Right renal cortex interstitium (tissue), 3 donors: ENCODE results near the gene TERC. TPM values are rescaled to one million over a fixed set of nuclear protein-coding genes. Genes with fewer than 3 reads are reported as not detected.
A peak's percentile ranks its signal among the peaks of the same experiment; 100 is the strongest.
"Not testable (repeated sequence)": the region's sequence is repeated elsewhere in the genome, so short reads cannot be mapped to it uniquely, and the experiment has no call there.

Experiments used
- DNase-seq, 3 donors: peaks; one replicate each; pipeline ENCODE4 v3.0.0-alpha.2; 2013; ENCODE audit warnings: low read depth in 3 of 3, low spot score in 2 of 3
- polyA plus RNA-seq, 3 donors: library from polyadenylated mRNA; unstranded; fragments of 120-200 nt; gene quantifications; one replicate each; pipeline ENCODE4 v1.2.1, GENCODE V29; 2013; ENCODE audit not compliant: insufficient read length in 3 of 3

TERC gene
- polyA plus RNA-seq, 3 donors: 0.33 TPM; not detected in 2

DNA sequence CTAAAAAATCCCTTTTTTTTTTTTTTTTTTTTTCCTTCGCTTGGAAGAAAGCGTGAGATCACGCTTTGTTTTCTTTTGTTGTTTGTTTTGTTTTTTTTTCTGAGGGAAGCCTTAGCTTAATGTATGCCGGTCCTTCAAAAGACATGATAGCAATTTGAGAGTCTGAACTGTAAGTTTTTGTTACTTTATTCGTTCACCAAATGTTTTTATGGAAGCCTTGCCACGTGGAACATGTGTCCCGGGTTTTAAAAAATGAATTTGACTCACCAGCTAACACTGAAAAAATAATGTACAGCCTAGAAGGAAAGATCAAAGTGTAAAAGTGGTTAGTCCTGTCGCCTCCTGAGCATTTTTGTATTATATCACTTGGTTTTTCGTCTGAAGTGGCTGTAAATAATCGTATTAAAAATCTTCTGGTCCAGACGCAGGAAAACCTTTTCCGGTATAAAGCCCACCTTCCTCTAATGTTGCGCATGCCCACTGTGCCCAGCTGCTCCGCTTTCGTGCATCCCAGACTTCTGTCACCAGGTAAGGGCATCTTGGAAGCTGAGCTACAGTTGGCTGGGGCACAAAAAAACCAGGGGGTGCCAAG is 7.5 kb upstream of the TERC start:
- peak; percentile 76 to 94 (median 82) for DNase-seq

DNA sequence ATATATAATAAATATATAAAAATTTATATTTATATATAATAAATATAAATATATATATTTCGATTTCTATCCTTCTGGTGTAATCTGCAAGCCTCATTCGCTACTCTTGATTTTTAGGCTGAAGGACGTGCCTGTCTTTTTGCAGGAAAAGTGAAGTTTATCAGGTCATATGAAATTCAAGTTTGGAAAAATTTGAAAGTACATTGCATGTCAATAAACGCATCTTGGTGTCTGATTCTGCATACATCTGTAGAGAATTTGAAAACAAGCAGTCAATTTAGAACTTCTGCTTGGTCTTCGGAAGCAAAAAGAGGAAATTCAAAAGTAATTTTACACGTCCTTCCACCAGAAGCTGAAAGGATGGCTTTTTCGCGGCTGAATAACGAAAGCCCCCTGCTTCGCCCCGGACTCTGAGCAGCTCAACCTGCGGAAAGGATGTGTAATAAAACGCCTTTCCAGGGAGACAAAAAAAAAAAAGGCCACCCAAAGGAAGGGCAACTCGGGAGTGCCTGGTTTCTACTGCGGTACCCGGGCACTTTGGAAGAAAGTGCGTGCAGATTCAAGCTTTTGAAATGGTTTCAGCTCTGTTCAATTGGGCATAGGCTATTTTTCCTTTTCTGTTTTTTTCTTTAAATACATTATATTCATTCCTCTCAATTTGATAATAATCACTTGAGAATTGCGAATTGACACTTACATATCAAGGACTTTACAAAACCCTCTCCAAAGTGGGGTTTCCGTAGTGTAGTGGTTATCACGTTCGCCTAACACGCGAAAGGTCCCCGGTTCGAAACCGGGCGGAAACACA is 6.8 kb upstream of the TERC start:
- peak; percentile 87 to 96 (median 88) for DNase-seq

DNA sequence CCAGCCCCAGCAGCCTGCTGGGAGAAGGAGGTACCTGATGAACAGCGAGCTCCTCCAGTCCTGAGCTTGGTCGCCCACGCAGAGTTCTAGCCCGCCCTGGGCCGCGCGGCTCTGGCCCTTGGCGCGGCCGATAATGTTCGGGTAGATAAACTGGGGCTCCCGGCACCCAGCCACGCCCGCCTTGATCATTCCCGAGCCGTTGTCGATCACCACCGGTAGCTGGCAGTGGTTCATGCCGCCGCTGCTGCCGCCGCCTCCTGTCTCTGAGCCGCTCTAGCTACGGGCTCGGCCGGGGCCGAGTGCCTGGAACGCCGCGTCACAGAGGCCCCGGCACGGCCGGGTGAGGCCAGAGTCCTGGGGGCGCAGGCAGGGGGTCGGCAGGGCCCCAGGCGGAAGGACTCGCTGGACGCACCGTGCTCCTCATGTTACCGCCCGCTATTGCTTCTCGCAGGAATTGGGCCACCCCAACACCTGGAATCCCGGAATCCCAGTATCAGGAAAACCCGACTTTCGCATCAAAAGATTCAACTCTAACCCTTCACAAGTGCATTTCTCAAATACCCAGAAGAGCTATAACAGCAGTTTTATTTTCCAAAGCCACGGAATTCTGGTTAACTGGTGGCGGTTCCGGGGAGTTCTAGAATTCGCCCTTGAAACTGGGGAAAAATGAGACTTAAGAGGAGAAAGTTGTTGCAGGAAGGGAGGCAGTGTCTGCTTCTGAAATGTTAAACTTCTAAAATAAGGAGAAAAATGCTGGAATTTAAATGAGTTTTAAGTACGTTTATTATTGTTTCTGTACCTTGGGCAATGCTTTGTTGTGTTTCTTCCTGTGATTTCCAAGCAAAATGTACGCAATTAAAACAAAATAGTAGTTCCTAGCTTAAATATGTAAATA is 4.7 kb upstream of the TERC start, which contains the start of gene ACTRT3:
TSS of gene ACTRT3 (minus strand) at position 275 of the 895 bp plus-strand sequence. CDS start at position 234, 41 bp downstream.
- DNase-seq: peak; percentile 56 to 72 (median 67)

DNA sequence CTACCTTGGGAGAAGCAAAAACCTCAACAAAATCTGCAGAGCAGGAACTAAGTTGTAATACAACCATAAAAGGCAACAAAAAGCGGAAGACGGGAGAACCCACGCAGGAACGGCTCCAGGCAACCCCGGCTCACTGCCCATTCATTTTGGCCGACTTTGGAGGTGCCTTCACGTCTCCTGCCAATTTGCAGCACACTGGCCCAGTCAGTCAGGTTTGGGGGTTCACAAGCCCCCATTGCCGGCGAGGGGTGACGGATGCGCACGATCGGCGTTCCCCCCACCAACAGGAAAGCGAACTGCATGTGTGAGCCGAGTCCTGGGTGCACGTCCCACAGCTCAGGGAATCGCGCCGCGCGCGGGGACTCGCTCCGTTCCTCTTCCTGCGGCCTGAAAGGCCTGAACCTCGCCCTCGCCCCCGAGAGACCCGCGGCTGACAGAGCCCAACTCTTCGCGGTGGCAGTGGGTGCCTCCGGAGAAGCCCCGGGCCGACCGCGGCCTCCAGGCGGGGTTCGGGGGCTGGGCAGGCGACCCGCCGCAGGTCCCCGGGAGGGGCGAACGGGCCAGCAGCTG is 463 bp downstream of the TERC start:
- DNase-seq: peak in 1 of 3 donors; percentile 42

DNA sequence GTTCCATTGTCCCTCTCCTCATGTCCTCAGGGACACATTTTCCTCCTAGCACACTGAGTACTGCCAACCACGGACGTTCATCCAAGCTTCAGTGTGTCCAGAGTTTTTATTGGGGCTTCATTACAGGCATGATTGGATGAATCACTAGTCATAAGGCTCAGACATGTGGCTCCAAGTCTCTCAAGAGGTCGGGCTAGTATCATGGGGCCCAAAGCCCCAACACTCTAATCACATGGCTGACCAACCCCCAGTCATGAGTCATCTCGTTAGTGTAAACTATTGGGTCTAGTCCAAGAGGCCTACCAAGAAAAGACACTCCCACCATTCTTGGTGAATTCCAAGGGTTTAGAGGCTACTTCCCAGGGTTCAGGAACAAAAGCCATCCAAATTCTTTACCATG is 4.4 kb downstream of the TERC start:
- no peak for DNase-seq

DNA sequence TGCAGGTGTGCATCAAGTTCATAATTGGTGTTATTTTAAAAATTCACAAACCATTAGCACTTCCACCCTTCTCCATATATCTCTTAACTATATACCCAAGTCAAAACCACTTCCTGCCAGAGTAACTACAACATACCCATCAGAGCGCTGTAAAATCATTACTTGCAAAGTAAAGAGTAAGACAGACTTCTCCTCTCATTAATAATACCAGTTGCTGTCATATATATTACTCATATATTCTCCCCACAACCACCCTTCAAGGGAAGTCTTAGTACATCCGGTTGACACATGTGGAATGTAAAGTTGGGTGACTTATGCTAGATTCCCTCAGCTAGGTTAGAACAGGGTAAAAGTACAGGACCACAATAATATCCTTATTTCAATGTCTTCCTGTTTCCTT is 5.6 kb downstream of the TERC start:
- DNase-seq: no peak

DNA sequence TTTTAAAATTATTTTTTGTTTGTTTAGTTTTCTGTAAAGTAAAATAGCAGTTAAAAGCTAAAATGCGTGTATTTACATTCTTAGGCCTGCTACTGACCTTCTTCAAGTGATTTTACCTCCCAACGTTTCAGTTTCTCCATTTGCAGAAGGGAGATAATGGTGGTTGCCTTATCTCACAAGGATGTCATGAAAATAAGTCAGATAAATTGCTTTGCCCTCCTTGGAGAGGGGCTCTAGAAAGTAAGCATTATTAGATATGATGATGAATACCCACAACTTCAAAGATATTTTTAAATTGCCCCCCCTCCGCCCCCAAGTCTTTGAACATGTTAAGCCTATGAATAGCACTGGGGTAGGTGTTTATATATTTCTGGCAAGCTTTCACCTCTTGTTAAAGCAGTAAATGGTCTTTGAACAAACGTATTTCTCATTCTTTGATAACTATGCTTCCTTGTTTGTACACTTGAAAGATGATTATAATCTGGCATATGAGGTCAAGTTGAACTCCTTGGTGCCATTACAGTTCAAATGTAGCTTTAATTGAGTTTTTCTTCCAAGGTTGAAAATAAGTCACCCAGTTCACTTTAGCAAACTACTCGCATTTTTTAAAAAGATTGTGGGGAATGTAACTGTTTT is 6.4 kb downstream of the TERC start:
- no peak for DNase-seq

DNA sequence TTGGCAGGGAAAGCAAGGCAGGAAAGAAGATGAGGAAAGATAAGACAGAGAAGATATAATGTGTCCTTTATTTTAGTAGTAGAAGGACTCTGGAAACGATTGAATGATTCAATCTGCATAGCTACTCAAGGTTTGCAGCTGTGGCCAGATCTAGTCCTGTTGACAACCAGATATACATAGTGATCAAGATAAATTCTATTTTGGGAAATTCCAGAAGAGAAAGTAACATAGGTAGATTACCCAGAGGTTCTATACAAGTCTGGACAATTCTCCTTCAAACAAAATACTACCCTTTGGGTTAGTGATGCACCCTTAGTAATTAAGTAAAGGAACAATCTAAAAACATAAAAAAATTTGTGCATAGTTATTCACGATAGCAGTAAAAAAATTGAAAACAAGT is 9.4 kb downstream of the TERC start:
- no peak for DNase-seq

DNA sequence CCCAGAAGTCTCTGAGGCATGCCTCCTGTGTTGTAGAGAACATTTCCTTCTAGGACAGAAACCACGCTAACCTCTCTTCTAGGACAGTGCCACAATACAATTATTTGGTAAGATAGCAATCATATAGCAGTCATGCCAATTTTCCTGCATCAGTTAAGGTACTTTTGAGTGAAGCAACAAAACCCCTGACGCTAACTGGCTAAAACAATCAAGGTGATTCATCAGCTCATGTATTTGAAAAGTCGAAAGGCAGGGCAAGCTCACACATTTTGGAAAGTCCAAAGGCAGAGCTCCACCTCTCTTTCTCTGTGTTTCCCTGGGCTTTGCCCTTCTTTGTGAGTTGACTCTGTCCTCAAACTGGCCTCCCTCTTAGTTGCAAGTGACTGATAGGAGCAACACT is 10.1 kb downstream of the TERC start:
- no peak for DNase-seq

DNA sequence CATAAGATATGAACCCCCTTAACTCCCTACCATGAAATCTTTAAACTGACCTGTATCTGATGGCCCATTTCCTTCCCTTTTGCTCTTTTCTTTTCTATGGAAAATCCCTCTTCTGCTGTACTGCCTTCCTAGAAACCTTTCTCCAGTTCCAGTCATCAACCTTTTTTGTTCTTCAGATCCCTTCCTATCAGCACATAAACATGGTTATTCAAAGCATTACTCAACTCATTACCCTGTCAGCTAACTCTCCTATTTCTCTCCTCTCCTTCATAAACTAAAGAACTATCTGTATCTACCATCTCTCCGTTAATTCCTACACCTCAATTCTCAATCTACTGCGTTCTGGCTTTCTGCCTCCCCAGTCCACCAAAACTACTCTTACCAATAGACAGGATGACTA is 13.0 kb downstream of the TERC start:
- DNase-seq: no peak

DNA sequence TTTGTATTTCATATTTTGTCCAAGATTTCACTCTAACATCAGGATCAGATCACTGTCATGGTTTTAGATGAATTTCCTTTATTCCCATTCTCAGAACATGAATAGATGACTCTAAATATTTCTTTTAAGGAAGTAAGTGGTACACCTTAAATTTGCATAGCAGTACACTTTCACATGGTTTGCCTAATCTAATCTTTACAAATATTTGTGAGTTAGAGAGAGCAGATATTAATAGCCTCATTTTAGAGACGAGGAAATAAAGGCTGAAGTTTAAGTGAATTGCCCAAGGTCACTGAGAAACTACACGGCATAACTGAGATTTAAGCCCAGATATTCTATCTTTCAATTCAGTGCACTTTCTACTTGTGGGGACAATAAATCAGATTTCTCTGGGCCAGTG is 14.2 kb downstream of the TERC start:
- DNase-seq: no peak

DNA sequence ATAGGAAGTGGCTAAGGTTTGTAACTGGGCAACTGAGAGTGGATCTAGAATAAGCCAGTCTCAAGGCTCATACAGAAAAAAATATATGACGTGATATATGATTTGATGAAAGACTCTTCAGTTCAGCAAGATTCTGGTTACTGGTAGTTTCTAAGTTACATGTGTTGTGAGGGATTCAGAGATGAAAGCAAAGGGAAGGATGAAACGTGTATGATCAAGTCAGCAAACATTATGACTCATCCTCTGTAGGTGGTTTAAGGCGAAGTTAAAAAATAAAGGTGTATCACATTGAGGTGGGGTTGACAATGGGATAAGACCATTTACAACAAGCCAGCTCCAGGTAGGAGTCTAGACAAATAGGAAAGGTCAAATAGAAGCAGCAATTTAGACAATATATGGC is 16.2 kb downstream of the TERC start:
- DNase-seq: no peak

DNA sequence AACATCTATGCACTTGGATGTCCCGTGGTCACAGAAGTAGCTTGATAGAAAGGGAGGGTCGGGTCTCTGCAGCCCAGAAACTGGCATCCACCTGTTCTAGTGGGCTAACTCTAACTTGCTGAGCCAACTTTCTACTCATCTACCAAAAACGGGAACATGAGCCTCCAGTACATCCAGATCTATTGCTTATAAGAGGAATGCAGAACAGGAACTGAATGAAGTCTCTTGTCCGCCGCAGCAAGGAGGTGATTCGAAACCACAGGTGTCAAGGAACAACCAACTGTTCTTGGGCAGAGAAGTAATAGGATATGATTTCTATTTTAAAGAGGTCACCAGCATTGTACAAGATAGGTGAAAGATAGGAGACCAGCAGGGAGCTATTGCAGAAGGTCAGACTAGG is 17.9 kb downstream of the TERC start:
- DNase-seq: no peak

DNA sequence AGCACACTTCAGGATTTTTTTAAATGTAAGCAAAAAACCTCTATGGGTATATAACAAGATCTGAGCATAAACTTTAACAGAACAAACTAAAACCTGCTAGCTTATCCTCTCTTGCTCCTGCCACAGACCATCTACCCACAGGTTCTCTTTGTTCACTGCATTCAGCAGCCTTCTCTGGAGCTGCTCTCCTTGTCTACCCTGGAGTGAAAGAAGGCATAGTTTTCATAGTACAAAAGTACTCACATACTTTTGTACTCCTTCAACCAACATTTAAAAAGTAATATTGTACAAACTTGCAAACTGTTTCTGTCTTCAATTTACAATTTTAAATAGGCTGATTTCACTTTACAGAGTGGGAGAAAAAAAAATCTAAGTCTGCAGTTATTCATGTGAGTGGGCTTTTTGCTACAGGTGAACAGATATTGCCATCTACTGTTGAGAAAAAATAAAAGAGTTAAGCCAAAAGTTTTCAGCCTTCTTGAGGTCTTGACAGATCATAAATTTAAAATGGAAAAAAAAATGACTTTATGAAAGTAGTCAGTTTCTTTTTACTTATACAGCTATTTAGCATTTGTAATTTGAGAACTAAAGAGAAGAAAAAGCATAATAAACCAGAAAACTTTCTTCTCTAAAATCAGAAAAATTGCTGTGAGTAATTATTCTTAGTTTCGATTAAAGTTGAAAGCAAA is 20.4 kb downstream of the TERC start:
- DNase-seq: no peak

DNA sequence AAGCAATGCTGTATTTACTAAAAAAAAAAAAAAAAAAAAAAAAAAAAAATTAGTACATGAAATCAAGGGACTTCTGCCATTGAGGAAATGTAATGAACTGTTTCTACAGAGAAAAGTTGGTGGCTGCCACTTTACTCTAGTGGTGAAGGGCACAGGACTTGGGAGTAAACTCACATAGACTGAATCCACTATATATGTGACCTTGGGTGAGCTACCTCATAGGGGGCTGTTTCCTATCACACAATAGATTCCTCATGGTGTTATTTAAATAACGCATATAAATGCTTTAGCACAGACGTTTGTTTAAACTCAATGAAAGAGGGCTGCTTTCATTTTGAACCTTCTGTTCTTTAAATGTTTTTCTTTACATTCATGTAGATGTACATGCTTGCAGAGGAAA is 25.8 kb downstream of the TERC start:
- DNase-seq: no peak

DNA sequence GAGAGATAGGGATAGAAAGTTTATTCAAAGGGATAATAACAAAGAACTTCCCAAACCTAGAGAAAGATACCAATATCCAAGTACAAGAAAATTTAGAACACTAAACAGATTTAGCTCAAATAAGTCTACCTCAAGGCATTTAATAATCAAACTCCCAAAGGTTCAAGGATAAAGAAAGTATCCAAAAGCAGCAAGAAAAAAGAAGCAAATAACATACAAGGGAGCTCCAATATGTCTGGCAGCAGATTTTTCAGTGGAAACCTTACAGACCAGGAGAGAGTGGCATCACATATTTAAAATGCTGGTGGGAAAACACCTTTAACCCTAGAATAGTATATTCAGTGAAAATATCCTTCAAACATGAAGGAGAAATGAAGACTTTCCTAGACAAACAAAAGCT is 33.0 kb downstream of the TERC start:
- not testable (repeated sequence) for DNase-seq

DNA sequence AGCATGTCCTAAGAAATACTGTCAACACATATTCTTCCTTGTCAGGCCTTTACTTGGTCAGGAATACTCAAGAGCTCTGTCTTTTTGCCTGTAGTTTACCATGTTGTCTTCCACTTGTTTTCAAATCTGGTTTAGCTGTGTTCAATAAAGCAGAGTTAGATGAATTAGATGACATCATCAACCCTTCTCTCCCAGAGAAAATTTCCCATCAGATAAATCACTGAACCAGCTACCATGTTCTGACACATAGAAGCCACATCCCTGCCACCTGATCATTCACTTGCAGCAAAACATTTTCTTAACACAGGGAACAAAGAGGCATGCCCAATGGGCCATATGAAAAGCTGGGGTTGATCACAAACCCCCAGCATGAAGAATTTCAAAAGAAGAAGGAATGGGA is 42.1 kb downstream of the TERC start:
- no peak for DNase-seq

DNA sequence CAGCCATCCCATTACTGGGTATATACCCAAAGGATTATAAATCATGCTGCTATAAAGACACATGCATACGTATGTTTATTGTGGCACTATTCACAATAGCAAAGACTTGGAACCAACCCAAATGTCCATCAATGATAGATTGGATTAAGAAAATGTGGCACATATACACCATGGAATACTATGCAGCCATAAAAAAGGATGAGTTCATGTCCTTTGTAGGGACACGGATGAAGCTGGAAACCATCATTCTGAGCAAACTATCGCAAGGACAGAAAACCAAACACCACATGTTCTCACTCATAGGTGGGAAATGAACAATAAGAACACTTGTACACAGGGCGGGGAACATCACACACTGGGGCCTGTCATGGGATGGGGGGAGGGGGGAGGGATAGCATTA is 46.4 kb downstream of the TERC start:
- not testable (repeated sequence) for DNase-seq
